Stimulated activated CD8-positive, alpha-beta memory T cell treated with anti-CD3 and anti-CD28 coated beads, Interleukin-12 subunit alpha, Interleukin-12 subunit beta, amount 100 ng/mL, for 24 hours (primary cell): ENCODE measurements around the gene FBLN7.

ENCODE experiments used
- DNase-seq: peaks from one replicate; pipeline ENCODE4 v3.0.0-alpha.2; 2020; ENCODE audit errors: extremely low read depth

Gene FBLN7

DNA sequence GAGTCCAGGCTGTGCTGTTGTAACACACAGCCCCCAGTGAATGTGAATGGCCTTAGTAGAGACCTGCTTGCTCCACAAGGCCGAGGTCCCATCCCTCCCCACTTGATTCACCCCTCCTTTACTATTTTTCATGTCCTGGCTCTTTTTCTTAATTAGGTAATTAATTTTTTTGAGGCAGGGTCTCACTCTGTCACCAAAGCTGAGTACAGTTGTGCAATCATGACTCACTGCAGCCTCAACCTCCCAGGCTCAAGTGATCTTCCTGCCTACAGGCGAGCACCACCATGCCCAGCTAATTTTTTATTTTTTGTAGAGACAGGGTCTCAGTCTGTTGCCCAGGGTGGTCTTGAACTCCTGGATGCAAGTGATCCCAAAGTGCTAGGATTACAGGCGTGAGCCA is 19.3 kb downstream of the FBLN7 start:
- no peak for DNase-seq

GRCh38 chr2:112159454-112159921 is 21.3 kb downstream of the FBLN7 start:
- no peak for DNase-seq

DNA sequence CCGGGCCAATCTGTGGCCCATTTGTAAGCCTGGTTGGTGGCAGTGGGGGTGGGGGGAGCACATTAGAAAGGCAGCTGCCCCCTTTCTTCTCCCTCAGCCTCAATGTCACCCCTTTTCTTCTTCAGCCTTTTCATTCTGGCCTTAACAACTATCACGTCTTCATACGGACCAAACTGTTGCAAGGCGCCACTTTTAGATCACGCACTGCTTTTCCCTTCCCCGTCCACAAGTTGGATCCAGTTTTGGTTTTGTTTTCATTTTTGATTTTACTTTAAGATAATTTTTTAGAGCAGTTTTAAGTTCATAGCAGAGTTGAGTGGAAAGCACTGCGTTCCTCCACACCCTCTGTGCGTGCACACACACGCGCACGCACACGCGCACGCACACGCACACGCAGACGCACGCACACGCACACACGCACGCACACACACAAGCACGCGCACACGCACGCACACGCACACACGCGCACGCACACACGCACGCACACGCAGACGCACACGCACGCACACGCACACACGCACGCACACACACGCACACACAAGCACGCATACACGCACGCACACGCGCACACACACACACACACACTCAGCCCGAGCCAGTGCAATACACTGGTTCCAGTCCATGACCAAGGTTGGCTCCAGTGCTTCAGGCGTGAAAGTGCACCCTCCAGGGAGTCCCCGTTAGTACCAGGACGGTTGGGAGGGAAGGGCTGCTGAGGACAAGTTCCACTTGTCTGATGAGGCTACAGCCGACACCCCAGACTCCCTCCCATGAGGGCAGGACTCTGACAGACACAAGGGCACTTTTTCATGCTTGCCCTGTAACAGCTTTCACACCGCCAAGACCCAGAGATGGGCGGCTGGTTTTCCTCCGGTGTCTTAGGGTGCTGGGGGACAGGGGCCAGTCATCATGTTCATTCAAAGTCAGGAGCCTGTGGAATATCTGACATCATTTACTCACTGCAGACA is 22.4 kb downstream of the FBLN7 start:
- DNase-seq, result no peak

GRCh38 chr2:112161431-112162145 is 23.4 kb downstream of the FBLN7 start:
- DNase-seq, result no peak

- DNase-seq, result no peak
Measured at GRCh38 chr2:112162341-112162740, 24.2 kb downstream of the FBLN7 start.

DNA sequence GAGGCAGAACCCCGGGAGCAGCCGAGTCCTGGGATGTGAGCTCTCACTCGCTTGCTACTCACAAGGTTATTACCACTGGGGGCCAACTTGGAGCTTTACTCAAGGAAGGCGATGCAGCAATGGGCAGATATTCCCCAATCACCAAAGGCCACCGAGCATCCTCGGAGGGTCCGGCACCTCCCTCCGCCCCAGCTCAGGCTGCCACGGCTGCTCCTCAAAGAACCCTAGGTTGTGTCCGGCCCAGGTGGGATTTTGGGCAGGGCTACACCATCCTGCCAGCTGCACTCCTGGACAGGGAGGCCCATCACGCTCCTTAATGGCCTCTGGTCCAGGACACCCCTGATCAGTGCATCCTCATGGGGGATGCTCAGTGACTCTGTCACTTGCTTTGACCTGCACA is 24.8 kb downstream of the FBLN7 start:
- DNase-seq, result no peak

DNA sequence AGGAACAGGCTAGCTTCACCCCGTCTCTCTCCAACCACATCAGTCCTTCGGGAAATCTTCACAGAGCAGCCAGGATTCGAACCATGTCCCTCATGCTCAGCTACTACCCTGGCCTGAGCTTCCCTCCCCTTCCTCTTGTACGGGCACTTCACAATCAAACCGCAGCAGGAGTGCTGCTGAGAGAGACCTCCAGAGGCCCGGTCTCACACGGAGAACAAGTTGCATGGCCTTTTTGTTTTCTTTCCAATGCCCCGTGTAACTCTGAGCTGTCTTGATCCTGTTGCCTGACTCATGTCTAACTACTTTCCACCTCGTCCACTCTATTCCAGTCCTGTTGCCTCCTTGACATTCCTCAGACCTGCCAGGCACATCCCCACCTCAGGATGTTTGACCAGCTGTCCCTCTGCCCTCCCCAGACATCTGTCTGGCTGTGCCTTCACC is 25.4 kb downstream of the FBLN7 start:
- no peak for DNase-seq

DNA sequence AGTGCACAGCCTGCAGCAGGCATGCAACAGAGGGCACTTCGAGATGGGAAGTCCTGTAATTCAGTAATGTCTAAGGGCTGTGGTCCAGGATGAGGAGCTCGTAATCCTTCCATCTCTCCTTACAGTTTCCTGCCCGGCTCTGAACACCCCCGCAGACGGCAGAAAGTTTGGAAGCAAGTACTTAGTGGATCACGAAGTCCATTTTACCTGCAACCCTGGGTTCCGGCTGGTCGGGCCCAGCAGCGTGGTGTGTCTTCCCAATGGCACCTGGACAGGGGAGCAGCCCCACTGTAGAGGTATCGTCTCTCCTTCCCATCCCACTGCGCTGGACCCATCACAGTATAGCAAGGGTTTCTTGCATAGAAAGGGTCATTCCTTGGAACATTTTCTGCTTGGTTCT is 26.7 kb downstream of the FBLN7 start:
- DNase-seq, result no peak

GRCh38 chr2:112165296-112165695 is 27.1 kb downstream of the FBLN7 start:
- no peak for DNase-seq

DNA sequence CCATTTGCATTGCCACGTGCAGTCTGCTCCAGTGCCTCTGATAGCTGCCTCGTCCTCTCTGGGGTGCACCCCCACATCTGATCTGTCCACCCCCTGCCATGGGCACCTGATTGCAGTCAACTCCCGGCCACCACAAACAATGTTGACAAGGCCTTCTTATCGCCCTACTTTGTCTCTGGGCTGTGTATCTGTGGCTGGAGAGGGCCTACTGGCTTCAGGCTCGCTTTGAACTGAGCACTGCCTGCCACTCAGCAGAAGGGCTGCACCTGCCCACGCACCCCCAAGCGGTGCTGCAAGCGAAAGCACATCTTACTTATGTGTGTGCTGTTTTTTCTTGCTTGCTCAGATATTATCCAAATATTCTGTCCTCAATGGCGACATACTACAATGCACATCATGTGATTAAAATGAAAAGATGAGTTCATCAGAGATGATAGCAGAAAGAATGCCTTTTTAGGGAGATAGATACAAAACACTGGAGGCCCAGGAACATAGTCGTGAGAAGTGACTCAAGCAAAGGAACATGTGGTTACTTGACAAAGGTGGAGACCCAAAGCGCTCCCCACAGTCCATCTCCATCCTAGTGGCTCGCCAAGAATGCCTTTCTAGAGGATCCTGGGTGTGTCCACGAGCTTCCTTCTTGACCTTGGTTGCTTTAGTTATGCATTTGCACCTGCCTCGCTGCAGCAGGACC is 28.8 kb downstream of the FBLN7 start:
- DNase-seq, result no peak

DNA sequence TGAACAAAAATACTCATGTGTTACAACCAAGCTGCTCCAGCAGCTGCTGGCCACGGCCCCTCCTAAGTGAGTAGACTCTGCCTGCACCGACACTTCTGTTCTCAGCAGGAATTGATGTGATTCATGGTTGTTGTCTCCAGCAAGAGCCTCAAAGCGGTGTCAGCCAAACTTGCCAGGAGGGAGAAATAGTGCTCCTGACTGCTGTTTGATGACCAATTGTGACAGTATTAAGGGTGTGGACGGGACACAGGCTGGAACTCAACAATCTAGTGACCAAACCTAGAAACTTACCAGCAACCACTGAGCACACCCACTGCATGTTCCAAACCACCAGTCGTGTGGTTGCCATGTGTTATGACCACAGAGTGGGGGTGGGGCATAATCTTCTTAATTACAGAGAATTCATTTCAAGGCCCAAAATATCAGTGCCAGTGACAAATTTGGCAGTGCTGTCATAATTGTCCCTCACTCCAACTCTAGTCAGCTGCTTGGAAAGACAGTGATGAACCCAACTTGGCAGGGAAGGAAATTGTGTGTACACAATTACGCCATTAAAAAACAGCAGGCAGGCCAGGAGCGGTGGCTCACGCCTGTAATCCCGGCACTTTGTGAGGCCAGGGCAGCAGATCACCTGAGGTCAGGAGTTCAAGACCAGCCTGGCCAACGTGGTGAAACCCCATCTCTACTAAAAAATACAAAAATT is 30.4 kb downstream of the FBLN7 start:
- no peak for DNase-seq

DNA sequence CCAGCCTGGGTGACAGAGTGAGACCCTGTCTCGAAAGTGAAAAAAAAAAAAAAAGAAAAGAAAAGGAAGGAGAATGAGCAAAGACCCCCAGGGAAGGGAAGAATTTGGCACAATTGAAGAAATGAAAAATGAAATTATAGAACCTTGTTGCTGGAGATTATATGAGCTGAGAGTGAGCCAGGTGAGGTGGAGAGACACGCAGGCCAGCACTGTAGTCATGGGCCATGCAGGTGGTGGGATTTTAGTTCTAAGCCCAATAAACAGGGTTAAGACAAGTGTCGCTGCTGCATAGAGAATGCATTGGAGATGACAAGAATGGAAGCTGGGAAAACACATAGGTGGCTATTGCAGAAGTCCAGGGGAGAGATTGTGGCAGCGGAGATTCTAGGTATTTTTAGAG is 32.3 kb downstream of the FBLN7 start:
- no peak for DNase-seq

GRCh38 chr2:112173646-112174319 is 35.6 kb downstream of the FBLN7 start:
- no peak for DNase-seq

GRCh38 chr2:112174383-112174782 is 36.2 kb downstream of the FBLN7 start:
- no peak for DNase-seq

- DNase-seq, result no peak
Measured at GRCh38 chr2:112175333-112175732, 37.1 kb downstream of the FBLN7 start.

GRCh38 chr2:112175958-112176573 is 37.9 kb downstream of the FBLN7 start:
- no peak for DNase-seq

- DNase-seq, result no peak
Measured at GRCh38 chr2:112181571-112182290, 43.5 kb downstream of the FBLN7 start.

DNA sequence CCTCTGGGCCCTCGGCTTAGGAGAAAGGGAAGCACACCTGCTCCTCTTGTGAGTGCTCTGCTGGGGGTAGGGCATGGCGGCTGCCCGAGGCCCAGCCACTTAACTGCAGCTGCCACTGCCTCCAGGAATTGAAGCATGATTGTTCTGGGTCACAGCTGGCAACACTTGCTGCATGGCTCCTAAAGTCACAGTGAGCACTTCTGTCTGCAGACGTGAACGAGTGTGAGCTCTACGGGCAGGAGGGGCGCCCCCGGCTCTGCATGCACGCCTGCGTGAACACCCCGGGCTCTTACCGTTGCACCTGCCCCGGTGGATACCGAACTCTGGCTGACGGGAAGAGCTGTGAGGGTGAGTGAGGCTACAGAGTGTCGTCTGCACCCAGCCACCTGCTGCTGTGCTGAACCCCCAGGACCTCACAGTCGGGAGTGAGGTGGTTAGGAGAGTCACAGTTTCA is 44.4 kb downstream of the FBLN7 start:
- no peak for DNase-seq

- DNase-seq, result no peak
Measured at GRCh38 chr2:112183327-112184025, 45.3 kb downstream of the FBLN7 start.
